Measurements from ENCODE around the gene POLR2E. TPM values are rescaled to one million over a fixed set of nuclear protein-coding genes. Genes with fewer than 3 reads are reported as not detected.
A peak's percentile ranks its signal among the peaks of the same experiment; 100 is the strongest.

POLR2E gene
- total and polyA plus RNA-seq, 2 of the 8 experiments (the other 6 are each of a cell fraction or from before 2014, with no cell fraction given) = 281 to 381 TPM

GRCh38 chr19:1063030-1063908, 31.9 kb downstream of the POLR2E start:
- no peak overlapping the region for H3K4ac ChIP-seq (replicated peaks; ENCODE audit: insufficient read length, low read depth, low read length)
- H2BK12ac ChIP-seq (ENCODE audit: low read depth, low read length) = no peak overlapping the region
- H3K27me3 ChIP-seq (replicated peaks in 1 of 4; ENCODE audit: control insufficient read depth in 3 of 4, extremely low read depth in 1 of 4, insufficient read depth in 3 of 4, low read length in 3 of 4) = peaks cover 0 to 26% (median 18%) of the 10 kb centered on the region in 4 experiments; a peak in 5 of 7 replicates
- H3K18ac ChIP-seq (ENCODE audit: extremely low read depth, low read length) = no peak overlapping the region
- DNase-seq (ENCODE audit: low read depth in 1 of 2, low spot score in 2 of 2) = peak in 1 of 2 experiments; percentile 67
- no peak overlapping the region for H3K56ac ChIP-seq (replicated peaks; ENCODE audit: insufficient read length, low read depth, low read length)
- peaks cover 11 to 29% of the 10 kb centered on the region in 2 experiments for H3K9me3 ChIP-seq (ENCODE audit: insufficient read depth in 2 of 2, low read depth in 1 of 2, low read length in 1 of 2)
- ChIA-PET POLR2A (ENCODE audit: partially characterized antibody) (interaction anchor here (0.6 to 6.9 kb wide), 11 partner anchors 10 to 735 kb away, joined by 3 to 97 read pairs (median 4); partner anchors contain the start of genes CNN2 and RNU6-2), CTCF (ENCODE audit: partially characterized antibody) (interaction anchor here (1.1 to 5.2 kb wide), 3 partner anchors 16 to 36 kb away, joined by 3 to 54 read pairs (median 4); partner anchors contain the start of gene ABCA7)
- H3K79me2 ChIP-seq (ENCODE audit: control insufficient read depth in 1 of 2, insufficient read depth in 2 of 2, low read length in 2 of 2) = no peaks in the 10 kb centered on the region
- peaks cover 0 to 11% (median 3%) of the 10 kb centered on the region in 4 experiments; a peak in 4 of 8 replicates for H3K36me3 ChIP-seq (ENCODE audit: control insufficient read depth in 2 of 4, insufficient read depth in 4 of 4, low read length in 3 of 4)
- no peak overlapping the region for H2BK20ac ChIP-seq (ENCODE audit: low read length)
- H4K91ac ChIP-seq (replicated peaks; ENCODE audit: insufficient read length, low read length) = no peak overlapping the region
- no peak overlapping the region for H2BK15ac ChIP-seq (ENCODE audit: low read length)
- H3K4me2 ChIP-seq (ENCODE audit: insufficient read depth in 1 of 2, low read depth in 2 of 2, low read length in 2 of 2) = no peak overlapping the region
- no peak overlapping the region for H3K27ac ChIP-seq (ENCODE audit: low read depth, low read length)
- TF ChIP-seq MAFK (IDR thresholded peaks at IDR 0.05; ENCODE audit: low read depth, low read length) (no peak), TBP (IDR thresholded peaks at IDR 0.05; ENCODE audit: low read depth, low read length) (no peak), CBX8 (IDR thresholded peaks at IDR 0.05; ENCODE audit: borderline replicate concordance, low read depth, low read length) (no peak), KDM5A (IDR thresholded peaks at IDR 0.05; ENCODE audit: low read length) (no peak), RAD21 (IDR thresholded peaks at IDR 0.05 in 1 of 2, conservative IDR thresholded peaks at IDR 0.05 in 1 of 2; ENCODE audit: low read depth in 2 of 2, low read length in 2 of 2) (no peak), SP1 (IDR thresholded peaks at IDR 0.05; ENCODE audit: low read depth, low read length) (0 out of 2 replicates have a peak, but pooled peaks have one; percentile 9), POLR2A (IDR thresholded peaks at IDR 0.05; ENCODE audit: control extremely low read depth in 1 of 2, low read depth in 2 of 2, low read length in 2 of 2) (no peak)
- TF ChIP-seq, protein P1, sequence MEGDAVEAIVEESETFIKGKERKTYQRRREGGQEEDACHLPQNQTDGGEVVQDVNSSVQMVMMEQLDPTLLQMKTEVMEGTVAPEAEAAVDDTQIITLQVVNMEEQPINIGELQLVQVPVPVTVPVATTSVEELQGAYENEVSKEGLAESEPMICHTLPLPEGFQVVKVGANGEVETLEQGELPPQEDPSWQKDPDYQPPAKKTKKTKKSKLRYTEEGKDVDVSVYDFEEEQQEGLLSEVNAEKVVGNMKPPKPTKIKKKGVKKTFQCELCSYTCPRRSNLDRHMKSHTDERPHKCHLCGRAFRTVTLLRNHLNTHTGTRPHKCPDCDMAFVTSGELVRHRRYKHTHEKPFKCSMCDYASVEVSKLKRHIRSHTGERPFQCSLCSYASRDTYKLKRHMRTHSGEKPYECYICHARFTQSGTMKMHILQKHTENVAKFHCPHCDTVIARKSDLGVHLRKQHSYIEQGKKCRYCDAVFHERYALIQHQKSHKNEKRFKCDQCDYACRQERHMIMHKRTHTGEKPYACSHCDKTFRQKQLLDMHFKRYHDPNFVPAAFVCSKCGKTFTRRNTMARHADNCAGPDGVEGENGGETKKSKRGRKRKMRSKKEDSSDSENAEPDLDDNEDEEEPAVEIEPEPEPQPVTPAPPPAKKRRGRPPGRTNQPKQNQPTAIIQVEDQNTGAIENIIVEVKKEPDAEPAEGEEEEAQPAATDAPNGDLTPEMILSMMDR (IDR thresholded peaks at IDR 0.05; ENCODE audit: control extremely low read depth in 1 of 3, insufficient read depth in 1 of 3, low read depth in 1 of 3, low read length in 3 of 3) = no peak
- H3K9ac ChIP-seq (replicated peaks in 1 of 4; ENCODE audit: extremely low read depth in 1 of 4, low read depth in 3 of 4, low read length in 3 of 4) = no peak overlapping the region
- no peak for FAIRE-seq
- no peak overlapping the region for H3K14ac ChIP-seq (ENCODE audit: insufficient read length)
- peaks cover 0 to 27% (median 19%) of the 10 kb centered on the region in 4 experiments; a peak in 6 of 7 replicates for H3K4me1 ChIP-seq (replicated peaks in 1 of 4; ENCODE audit: control insufficient read depth in 3 of 4, insufficient read depth in 4 of 4, low read length in 3 of 4)
- no peak overlapping the region for H4K5ac ChIP-seq (ENCODE audit: insufficient read length, low read depth, low read length)
- H4K20me1 ChIP-seq (replicated peaks in 1 of 2; ENCODE audit: control insufficient read depth in 1 of 2, insufficient read depth in 2 of 2, low read length in 2 of 2) = peaks cover 0 to 7% of the 10 kb centered on the region in 2 experiments
- no peaks in the 10 kb centered on the region for H3K79me1 ChIP-seq (ENCODE audit: low read depth, low read length)
- H3K23ac ChIP-seq (ENCODE audit: insufficient read length) = no peak overlapping the region
- H2BK5ac ChIP-seq (ENCODE audit: low read depth, low read length) = no peak overlapping the region
- 94% methylated on average over 27 of the region's 37 CpGs; no CpG with 5 or more reads in 1 of the 2 experiments for WGBS, 2 experiments (ENCODE audit: extremely low coverage in 1 of 2, insufficient coverage in 1 of 2, insufficient read length in 1 of 2, insufficient replicate concordance in 2 of 2, low coverage in 1 of 2, low lambda C conversion rate in 2 of 2, missing lambda C conversion rate in 1 of 2)
- H2AK5ac ChIP-seq (ENCODE audit: low read depth, low read length) = no peak overlapping the region
- no peak overlapping the region for H3K4me3 ChIP-seq (ENCODE audit: extremely low read depth in 1 of 4, insufficient read depth in 2 of 4, low read depth in 3 of 4, low read length in 4 of 4)
- no peak overlapping the region for H2BK120ac ChIP-seq (replicated peaks; ENCODE audit: low read depth, low read length)
- H3K23me2 ChIP-seq (ENCODE audit: low read depth, low read length) = peaks cover 11% of the 10 kb centered on the region; the same call in 1 of the 2 replicates
- H2AFZ ChIP-seq (ENCODE audit: low read length) = no peak overlapping the region
- H4K8ac ChIP-seq (ENCODE audit: extremely low read depth, insufficient read depth, low read length) = no peak overlapping the region
